ENCODE data around the gene TSPY3. TPM values are rescaled to one million over a fixed set of nuclear protein-coding genes. Genes with fewer than 3 reads are reported as not detected.
"Not testable (repeated sequence)": the region's sequence is repeated elsewhere in the genome, so short reads cannot be mapped to it uniquely, and the experiment has no call there.

The TSPY3 gene, protein sequence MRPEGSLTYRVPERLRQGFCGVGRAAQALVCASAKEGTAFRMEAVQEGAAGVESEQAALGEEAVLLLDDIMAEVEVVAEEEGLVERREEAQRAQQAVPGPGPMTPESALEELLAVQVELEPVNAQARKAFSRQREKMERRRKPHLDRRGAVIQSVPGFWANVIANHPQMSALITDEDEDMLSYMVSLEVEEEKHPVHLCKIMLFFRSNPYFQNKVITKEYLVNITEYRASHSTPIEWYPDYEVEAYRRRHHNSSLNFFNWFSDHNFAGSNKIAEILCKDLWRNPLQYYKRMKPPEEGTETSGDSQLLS
- not detected for total RNA-seq

DNA sequence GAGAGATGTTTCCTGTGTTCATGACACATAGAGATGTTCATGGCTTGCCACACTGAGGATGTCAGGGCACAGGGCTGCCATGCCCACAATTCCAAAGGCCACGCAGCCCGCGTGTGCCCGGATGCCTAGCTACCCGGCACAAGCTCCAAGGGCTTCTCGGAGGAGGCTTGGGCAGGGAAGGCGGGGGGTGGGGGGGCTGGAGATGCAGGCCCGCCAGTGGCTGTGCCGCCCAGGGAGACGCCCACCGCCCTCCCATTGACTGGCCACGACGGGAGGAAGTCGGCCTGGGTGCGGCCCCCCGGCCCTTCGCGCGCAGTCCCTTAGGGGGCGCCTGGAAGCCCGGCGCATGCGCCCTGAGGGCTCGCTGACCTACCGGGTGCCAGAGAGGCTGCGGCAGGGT, at the start of gene TSPY3:
TSS of gene TSPY3 (plus strand) at position 301 of the 400 bp plus-strand sequence. CDS start at position 347, 46 bp downstream.
- not testable (repeated sequence) for FAIRE-seq; DNase-seq (ENCODE audit: low spot score in 2 of 2)

DNA sequence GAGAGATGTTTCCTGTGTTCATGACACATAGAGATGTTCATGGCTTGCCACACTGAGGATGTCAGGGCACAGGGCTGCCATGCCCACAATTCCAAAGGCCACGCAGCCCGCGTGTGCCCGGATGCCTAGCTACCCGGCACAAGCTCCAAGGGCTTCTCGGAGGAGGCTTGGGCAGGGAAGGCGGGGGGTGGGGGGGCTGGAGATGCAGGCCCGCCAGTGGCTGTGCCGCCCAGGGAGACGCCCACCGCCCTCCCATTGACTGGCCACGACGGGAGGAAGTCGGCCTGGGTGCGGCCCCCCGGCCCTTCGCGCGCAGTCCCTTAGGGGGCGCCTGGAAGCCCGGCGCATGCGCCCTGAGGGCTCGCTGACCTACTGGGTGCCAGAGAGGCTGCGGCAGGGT, 40.7 kb upstream of the TSPY3 start, which contains the start of gene TSPY8:
TSS of gene TSPY8 (plus strand) at position 301 of the 400 bp plus-strand sequence. CDS start at position 347, 46 bp downstream.
- not testable (repeated sequence) for FAIRE-seq; DNase-seq (ENCODE audit: low spot score in 2 of 2)

DNA sequence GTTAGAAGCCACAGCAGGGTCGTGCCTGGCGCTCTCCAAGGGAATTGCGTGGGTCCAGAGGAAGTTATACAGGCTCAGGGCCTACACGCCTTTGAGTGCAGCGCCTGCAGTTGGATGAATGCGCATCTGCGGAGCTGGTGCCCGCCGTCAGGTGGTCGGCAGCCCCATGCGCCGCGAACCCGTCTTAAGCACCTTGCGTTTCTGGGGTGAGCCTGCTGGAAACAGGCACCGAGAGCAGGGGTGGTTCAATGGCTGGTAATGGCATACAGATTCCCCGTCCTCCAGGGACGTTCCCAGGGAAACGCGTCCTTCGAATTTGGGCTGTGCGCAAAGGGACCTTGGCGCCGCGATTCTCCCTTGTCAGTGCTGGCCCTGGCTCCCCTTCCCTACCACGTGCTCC, 1.7 kb upstream of the TSPY3 start:
- not testable (repeated sequence) for FAIRE-seq

More for the DNA sequence above, 1.7 kb upstream of the TSPY3 start:
- not testable (repeated sequence) for DNase-seq (ENCODE audit: low spot score in 2 of 2)

Other genes with a start within 250 kb of the TSPY3 start
- not detected for gene TSPY4, start 61.0 kb upstream of the TSPY3 start, total RNA-seq
- gene TSPY8, start 40.6 kb upstream of the TSPY3 start, total RNA-seq = not detected
- gene TSPY1, start 68.5 kb downstream of the TSPY3 start, total RNA-seq = not detected
- not detected for gene TSPY9, start 88.8 kb downstream of the TSPY3 start, total RNA-seq
- not detected for gene TSPY10, start 129.5 kb downstream of the TSPY3 start, total RNA-seq

Measured in frontal cortex (tissue), 4 donors.